NCI-H82 (cell line): ENCODE measurements around the gene RNASEH2B.

Experiments used
- DNase-seq: peaks from one replicate; lab custom pipeline; 2025; lab: John Stamatoyannopoulos, UW

RNASEH2B gene, protein sequence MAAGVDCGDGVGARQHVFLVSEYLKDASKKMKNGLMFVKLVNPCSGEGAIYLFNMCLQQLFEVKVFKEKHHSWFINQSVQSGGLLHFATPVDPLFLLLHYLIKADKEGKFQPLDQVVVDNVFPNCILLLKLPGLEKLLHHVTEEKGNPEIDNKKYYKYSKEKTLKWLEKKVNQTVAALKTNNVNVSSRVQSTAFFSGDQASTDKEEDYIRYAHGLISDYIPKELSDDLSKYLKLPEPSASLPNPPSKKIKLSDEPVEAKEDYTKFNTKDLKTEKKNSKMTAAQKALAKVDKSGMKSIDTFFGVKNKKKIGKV

DNA sequence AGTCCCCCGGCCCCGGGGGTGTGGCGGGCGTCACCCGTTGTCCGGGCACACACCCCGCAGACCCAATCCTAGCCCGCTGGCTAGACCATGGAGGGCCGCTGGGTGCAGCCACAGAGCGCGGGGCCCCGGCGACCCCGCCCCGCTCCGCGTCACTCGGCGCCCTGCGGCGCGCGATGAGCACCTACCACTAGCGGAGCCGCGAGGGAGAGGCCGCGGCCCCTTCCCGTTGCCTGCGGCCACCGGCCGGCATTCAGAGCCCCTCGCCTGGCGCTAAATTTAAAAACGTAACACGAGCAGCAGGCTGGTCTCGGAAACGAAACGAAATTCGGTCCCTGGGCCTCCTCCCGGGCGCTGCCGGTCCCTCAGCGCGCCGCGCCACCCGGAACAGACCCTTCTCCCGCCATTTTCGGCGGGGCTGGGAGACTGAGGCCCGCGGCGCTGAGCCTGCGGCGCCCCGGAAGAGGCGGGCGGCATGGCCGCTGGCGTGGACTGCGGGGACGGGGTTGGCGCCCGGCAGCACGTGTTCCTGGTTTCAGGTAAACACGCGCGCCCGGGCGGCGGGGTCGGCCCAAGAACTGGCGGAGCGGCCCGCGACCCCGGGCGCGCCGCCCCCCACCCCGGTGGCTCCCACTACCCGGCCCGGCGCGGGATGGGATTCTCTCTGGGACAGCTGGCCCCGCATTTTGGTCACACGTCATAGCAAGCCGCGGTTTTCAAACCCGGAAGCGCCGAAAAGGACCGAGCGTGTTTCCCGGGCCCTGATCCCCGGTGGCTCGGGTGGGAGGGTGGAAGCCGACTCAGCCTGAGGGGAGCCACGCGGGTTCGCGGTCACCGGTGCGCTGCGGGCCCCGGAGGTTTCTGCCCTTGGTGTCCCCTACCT, at the start of gene RNASEH2B:
TSS of gene RNASEH2B (plus strand) at position 187 of the 880 bp plus-strand sequence. CDS start at position 473, 286 bp downstream.
- DNase-seq = peak; percentile 84

DNA sequence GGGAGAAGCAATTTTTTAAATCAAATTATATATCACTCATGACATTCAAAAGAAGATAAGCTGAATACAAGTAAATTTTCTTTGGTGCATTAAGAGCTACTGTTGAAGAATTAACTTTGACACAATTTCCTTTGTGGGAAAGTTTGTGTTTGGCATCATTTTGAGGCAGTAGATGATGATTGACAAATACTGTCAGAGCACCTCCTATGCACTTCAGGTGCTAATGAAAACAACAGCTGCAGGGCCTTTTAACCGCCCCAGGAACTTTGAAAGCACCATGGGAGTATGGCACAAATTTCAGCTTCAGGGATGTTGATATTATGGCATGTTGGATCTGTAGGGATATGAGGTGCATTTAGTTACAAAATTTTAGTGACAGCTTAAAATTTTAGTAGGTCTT, 45.1 kb upstream of the RNASEH2B start:
- DNase-seq = no peak

DNA sequence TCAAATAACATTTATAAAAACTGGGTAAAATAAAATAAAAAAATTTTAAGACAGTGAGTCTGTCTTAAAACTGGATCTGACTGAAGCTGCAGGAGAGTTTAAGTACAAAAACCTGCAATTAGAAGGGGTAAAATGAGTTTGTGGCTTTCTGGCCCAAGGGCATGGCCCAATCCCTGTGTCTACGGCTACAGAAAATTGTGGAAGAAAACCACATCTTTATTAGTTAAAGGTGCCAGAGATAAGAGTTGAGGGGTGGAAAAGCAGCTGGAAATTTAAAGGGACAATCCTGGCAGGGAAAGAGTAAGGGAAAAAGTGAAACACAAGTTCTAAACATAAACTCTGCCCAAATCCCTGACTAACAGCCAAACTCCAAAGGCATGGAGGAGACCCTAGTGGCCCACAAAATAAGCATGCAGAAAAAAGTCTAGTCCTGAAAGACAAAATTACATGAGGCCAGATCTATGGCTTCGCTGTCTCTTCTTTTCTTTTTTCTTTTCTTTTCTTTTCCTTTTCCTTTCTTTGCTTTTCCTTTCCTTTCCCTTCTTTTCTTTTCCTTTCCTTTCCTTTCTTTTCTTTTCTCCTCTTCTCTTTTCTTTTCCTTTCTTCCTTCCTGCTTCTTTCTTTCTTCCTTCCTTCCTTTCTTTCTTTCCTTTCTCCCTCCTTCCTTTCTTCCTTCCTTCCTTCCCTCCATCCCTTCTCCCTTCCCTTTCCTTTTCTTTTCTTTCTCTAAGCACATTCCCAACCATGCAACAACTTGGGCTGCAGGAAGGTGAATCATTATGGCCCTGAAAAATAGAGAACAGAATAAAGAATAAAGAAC, 42.6 kb upstream of the RNASEH2B start:
- DNase-seq = no peak

DNA sequence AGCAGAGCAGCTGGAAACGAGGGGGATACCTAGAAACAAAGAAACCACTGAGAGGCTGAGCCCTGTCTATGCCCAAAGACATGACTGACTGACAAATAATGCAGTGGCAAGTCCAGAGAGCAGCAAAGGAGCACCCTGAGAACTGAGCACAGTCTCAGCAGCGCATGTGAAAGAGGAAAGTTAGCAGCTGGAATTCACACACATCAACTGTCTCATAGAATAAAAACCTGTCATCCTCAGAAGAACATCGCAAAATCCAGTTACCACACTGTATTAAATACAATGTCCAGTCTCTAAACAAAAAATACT, 42.0 kb upstream of the RNASEH2B start:
- no peak for DNase-seq

DNA sequence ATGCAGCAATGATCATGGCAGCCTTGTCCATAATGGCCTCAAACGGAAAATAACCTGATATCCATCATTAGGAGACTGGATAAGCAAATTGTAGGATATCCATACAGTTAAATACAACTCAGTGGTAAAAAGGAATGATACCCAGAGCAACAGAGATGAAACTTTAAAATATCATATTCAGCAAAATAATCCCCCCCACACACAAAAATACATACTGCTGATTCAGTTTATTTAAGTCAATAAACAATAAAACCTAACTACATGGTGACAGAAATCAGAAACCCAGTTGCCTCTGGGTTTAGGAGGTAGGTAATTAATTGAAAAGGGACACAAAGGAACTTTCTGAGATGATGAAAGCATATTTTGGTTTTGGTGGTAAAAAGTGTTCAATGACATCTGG, 38.2 kb upstream of the RNASEH2B start:
- no peak for DNase-seq

DNA sequence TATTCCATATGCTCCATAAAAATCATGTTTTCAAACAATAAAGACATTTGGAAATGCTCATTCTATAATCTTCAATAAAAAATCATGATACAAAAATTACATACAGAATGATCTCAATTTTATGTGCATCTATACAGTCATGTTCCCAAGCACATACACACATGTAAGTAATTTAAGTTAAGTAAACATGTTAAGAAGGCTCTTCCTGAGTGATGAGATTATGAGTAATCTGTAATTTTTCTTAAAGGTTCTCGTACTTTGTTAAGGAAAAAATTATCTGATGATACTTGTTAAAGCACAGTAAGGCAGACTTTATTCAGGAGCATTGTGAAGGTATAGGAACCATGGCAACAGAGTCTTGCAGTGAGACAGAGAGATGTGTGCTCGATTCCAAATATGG, 36.1 kb upstream of the RNASEH2B start:
- no peak for DNase-seq

DNA sequence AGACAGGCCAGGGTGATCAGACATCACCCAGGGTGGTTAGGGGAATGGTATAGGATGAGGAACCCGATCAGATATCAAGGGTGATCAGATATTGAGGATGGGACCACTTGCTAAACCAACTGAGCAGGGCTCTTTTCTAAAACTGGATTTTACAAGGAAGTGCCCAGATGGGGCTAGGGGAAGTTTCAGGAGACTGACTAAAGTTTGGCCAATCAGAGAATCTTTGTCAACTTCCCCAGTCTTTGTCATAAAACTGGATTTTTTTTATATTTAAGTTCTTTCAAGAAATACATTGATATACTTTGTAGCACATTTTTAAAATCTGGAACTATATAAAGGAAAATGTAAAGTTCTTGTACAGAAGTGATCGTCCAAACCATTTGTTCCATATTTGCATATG, 35.6 kb upstream of the RNASEH2B start:
- DNase-seq = no peak

DNA sequence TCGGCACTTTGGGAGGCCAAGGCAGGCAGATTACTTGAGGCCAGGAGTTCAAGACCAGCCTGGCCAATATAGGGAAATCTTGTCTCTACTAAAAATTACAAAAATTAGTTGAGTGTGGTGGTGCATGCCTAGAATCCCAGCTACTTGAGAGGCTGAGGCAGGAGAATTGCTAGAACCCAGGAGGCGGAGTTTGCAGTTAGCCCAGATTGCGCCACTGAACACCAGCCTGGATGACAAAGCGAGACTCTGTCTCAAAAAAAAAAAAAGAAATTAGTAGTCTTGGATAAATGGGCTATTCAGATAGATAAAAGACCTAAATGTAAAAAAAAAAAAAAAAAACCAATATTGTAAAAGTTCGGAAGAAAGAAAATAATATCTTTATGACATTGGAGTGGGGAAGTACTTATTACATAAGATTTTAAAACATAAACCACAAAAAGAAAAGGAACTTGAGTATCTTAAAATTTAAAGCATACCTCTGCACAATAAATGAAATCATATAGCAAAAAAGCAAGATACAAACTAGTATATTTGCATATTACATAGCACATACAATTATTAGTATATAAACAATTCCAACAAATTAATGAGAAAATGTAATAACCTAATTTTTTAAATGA, 26.7 kb upstream of the RNASEH2B start:
- DNase-seq = no peak

DNA sequence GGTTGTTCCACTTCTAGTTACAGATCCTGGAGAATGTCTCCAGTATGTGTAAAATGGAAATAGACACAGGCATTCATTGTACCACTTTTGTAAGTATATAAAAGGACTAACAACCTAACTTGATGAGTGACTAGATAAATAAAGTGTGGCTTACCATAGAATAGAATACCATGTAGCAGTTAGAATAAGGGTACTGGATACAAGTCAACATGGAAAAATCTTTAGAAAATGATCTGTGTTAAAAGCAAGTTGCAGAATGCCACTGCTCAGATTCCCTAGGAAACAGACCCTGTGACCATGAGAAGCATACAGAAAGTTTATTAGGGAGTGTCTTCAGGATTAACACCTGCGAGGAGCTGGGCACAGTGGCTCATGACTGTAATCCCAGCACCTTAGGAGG, 25.9 kb upstream of the RNASEH2B start:
- DNase-seq = no peak

DNA sequence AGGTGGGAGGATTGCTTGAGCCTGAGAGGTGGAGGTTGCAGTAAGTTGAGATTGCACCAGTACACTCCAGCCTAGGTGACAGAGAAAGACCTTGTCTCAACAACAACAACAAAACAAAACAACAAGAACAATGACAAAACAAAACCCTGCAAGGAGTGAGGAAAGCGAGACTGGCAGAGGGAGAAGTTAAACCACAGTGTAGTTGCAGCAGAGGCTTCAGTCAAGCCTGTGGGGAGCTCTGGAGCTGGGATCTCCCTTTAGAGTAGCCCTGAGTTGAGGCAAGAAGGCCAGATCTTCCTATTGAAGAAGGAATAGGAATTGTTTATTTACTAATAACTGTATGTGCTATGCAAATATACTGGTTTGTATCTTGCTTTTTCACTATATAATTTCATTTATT, 25.3 kb upstream of the RNASEH2B start:
- no peak for DNase-seq

DNA sequence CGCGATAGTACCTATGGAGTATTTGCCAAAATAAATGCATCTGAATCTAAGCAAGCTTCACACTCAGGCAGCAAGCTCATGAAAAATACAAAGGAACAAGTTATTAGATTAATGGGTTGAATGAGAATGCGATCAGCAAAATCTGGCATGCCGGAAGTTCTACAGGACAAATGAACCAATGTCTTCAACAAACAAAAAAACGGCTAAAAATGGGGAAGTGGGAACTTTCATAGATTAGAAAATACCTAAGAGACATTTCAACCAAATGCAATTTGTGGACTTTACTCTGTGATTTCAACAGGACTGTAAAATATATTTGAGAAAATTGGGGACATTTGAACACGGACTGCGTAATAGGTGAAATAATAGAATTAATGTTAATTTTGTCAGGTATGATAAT, 22.4 kb upstream of the RNASEH2B start:
- no peak for DNase-seq

DNA sequence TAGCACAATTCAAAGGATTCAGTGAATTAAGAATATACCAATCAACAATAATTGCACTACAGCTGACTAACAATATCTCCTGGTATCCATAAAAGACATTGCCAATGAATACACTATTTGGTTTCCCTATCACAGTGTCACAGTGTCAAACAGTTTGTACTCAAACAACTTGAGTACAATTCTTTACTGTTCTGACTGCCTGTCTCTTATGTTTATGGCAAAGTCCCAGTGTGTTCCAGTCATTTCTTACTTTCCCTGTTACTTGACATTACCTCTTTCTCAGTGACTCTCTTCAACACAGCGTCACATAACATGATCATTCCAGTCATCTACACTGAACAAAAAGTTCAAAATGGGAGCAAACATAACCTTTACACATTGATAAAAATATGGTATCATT, 21.2 kb upstream of the RNASEH2B start:
- no peak for DNase-seq

DNA sequence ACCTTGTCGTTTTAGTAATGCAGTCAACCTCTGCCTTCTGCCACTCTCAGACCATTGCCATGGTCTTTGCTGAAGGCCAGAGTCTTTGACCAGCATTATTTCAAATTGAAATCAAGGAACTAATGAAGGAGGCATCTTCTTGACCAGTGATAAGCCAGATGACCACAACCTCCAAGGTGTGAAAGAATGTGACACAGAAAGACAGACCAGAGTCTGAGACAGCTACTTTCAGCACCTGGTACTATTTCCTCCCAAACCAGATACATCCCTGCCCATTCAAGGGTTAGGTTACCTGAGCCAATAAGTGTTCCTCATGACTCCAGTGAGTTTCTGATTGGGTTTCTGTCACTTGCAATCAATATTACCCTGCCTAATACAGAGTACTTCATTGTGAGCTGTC, 20.3 kb upstream of the RNASEH2B start:
- DNase-seq = no peak

DNA sequence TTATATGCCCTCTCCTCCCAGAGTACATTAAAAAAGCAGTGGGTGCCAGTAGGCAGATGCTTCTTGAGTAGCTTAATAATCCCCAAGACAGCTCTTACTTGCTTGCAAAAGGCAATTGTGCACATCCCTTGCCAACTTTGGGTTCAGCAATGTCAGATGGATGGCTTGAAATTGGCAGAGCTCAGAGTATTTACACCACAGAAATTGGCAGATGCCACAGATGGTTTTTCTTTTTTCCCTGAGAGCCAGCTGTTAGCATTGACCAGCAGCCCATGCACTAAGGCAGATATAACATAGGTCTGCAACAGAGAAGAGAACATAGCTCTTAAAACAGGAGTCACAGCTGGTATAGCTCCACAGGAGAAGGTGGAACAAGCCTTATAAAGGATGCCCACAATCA, 18.4 kb upstream of the RNASEH2B start:
- DNase-seq = peak; percentile 27

DNA sequence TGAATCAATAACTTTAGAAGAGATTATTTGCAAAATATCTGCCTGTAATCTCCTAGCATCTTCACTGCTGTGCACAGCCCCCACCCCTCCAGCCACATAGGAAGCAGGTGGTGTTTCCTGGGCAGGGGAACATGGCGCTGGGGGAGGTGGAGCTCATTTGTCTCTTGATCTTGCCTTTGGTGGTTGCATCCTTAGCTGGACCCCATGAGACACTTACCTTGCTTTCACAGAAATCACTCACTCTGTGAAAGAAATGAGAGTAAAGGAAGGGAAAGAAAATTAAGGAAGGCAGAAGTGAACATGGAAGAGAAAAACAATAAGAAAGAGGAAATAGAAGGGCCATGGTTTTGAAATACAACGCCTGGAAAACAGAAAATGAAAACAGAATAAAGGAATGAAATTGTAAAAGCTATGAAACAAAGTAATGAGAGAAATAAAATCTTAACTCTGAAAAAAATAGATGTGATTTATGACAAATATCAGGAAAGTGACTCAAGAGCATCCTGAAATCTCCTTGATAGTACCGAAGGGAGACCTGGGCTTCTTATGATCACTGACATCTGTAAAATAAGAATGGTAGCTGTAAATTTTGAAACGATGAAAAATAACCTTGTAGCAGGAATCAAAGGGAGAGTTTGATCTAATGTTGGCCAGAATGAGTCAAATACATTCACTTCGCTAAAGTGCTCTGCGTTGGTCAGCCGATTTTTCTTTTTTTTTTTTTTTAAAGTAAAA, 17.2 kb upstream of the RNASEH2B start:
- peak; percentile 58 for DNase-seq

DNA sequence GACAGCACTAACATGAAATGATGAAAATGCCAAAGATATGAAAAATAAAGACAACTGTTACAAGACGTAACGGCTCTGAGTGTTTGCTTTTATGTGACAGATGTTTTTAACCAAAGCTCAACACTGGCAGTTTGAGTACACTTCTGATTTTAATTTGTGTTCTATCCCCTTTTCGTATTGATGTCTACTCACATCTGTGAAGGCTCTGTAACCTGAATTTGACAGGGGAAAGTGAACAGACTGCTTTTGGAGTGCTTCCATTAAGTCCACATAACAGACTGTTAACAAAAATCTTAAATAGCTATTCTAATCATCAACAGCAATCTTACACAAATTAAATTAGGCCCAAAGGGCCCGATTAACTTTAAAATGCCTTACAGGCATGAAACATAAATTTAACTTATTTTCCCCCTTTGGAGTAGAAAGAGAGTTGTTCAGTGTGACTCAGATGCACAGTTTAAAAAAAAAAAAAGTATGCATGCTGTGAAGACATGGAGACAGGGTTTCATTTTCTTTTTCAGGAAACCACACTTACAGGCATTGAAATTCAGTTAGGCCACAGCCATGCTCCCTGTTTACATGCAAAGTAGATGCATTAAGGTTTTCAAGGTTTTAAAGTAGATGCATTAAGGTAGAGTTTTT, 16.3 kb upstream of the RNASEH2B start:
- peak; percentile 52 for DNase-seq

DNA sequence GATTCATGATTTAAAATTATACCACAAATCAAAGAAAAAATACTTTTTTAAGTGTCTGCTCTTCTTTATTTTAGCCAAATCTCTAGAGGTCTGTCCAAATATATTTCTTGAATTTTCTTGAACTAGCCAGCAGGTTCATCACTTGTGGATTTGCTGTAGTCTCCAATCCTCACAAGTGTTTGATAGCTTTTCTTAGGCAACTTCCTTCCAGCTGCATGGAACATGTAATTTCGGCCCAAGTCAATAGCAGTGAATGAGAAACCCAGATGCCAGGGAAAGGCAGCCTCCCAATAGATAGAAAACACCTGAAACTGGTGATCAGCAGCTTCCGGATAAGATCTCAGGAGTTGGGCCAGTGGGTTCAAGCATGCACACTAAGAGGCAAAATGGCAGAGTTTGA, 15.6 kb upstream of the RNASEH2B start:
- DNase-seq = no peak

DNA sequence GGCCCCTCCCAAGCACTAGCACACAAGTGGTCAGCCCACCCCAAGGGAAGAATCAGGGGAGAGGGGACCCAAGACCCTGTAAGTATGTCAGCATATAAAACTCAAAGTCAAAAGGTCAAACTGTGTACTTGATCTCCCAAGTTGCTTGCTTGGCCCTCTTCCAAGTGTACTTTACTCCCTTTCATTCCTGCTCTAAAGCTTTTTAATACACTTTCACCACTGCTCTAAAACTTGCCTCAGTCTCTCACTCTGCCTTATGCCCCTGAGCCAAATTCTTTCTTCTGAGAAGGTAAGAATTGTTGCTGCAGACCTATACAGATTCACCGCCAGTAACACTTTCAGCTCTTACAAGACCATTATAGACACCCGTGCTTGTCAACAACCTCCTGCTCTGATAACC, 15.1 kb upstream of the RNASEH2B start:
- peak; percentile 29 for DNase-seq

DNA sequence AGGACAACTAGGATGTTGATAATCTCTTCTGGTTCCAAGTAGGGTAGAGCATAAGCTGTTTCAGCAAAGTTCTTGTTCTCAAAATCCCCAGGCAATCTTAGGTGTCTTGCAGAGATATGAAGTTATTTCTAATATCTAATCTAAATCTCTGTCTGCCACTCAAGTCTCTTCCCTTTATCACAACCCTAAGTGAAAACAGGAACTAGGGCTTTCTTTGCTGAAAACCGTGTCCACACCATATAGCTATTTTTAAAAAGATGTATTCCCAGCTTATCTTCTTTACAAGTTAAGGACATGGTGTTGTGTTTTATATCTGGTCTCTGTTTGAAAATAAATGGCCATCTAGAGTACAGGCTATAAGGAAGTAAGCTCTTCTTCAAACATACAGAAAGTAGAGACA, 11.3 kb upstream of the RNASEH2B start:
- no peak for DNase-seq

DNA sequence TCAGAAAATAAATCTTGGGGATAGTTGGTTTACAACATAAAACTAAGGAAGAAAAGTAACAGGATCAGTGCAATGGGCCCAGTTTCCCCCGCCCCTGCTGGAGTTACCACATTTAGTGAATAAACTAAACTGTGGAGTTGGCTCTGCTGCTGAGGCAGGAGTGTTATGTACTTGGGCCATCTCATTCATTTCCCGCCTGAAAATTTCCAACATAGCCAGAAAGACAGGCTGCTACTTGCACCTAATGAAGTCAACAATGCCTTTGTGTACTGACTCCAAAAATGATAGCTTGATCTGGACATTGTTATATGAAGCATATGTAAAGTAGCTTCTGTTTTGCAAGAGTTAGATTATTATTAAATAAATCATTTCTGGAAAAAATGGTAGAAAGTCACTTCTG, 7.9 kb upstream of the RNASEH2B start:
- no peak for DNase-seq

DNA sequence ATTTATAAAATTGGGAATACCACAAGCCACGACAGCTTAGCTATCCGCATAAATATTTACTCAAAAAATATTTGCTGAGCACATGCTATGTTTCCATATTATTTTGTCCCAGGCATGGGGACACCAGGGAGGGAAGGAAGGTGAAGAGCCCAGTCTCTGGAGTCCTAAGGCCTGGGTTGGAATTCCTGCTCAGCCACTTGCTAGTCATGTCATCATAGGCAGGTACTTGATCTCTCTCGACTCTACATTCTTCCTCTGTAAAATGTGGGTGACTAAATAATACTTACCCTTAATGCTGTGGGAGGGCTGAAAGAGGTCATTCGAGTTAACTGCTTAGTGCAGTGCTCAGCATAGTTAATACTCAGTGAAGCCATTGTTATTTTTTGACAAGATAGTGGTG, 4.3 kb upstream of the RNASEH2B start:
- no peak for DNase-seq
